SU-DHL-6 (cell line): ENCODE measurements around the gene FNBP1L.
"Not testable (repeated sequence)": the region's sequence is repeated elsewhere in the genome, so short reads cannot be mapped to it uniquely, and the experiment has no call there.

Experiments
- H2AFZ ChIP-seq: fragments of 200-600 bp; sonication (generic); 2 replicates; pipeline ENCODE4 v1.6.1; 2014; ENCODE audit warnings: low read depth, mild to moderate bottlenecking, moderate library complexity, mixed read lengths, antibody characterized with exemption, low read length; ENCODE audit not compliant: severe bottlenecking
- H3F3A ChIP-seq: fragments of 200-600 bp; shearing (Covaris generic); 2 replicates; pipeline ENCODE4 v1.6.0; 2016; ENCODE audit warnings: antibody characterized with exemption, mild to moderate bottlenecking; ENCODE audit not compliant: insufficient read depth
- H3K27ac ChIP-seq: fragments of 200-600 bp; sonication (generic); 2 replicates; pipeline ENCODE4 v1.5.1; 2016; ENCODE audit warnings: low read depth, mild to moderate bottlenecking, low read length, moderate library complexity, mixed read lengths
- H3K27me3 ChIP-seq: fragments of 200-600 bp; sonication (generic), shearing (Covaris generic); 2 replicates; pipeline ENCODE4 v1.6.0; 2014; ENCODE audit warnings: mild to moderate bottlenecking, low read length
- H3K36me3 ChIP-seq: fragments of 200-600 bp; sonication (generic); 2 replicates; pipeline ENCODE4 v1.6.1; 2014; ENCODE audit warnings: mild to moderate bottlenecking, low read length, mixed read lengths
- H3K4me2 ChIP-seq: fragments of 300-600, 200-600 bp; shearing (Covaris generic), sonication (generic); 2 replicates; pipeline ENCODE4 v1.6.0; 2014; ENCODE audit warnings: low read length, low read depth, mild to moderate bottlenecking; ENCODE audit not compliant: poor library complexity, severe bottlenecking
- H3K4me3 ChIP-seq: fragments of 200-600 bp; sonication (generic); 2 replicates; pipeline ENCODE4 v1.5.1; 2014; ENCODE audit warnings: antibody characterized with exemption, low read length, mild to moderate bottlenecking, mixed read lengths; ENCODE audit not compliant: insufficient read depth, poor library complexity, severe bottlenecking
- H3K79me2 ChIP-seq: fragments of 200-600 bp; sonication (generic); 2 replicates; pipeline ENCODE4 v1.6.1; 2014; ENCODE audit warnings: mild to moderate bottlenecking, low read length, moderate library complexity; ENCODE audit not compliant: insufficient read depth
- H3K9ac ChIP-seq: fragments of 200-600 bp; sonication (generic); 2 replicates; pipeline ENCODE4 v1.7.0; 2014; ENCODE audit warnings: mild to moderate bottlenecking, low read length
- H3K9me2 ChIP-seq: fragments of 200-600 bp; sonication (generic); replicated peaks from 2 replicates; pipeline ENCODE4 v1.6.1; 2014; ENCODE audit warnings: low read length; ENCODE audit not compliant: insufficient read depth
- H3K9me3 ChIP-seq: fragments of 200-600 bp; sonication (generic); 2 replicates; pipeline ENCODE4 v1.6.1; 2014; ENCODE audit warnings: low read length, mixed read lengths; ENCODE audit not compliant: insufficient read depth
- H4K20me1 ChIP-seq: fragments of 200-600 bp; sonication (generic); 2 replicates; pipeline ENCODE4 v1.6.1; 2014; ENCODE audit warnings: low read depth, mild to moderate bottlenecking, antibody characterized with exemption, low read length, moderate library complexity, mixed read lengths
- CTCF ChIP-seq: fragments of 200-600 bp; sonication (generic); IDR thresholded peaks from one replicate; pipeline ENCODE4 v1.5.1; 2017; ENCODE audit warnings: antibody characterized with exemption, mild to moderate bottlenecking, low read length, moderate library complexity; ENCODE audit not compliant: insufficient read depth, poor library complexity, severe bottlenecking
- EZH2phosphoT487 ChIP-seq: fragments of 200-600 bp; sonication (generic), shearing (Covaris generic); conservative IDR thresholded peaks from 2 replicates; pipeline ENCODE4 v1.6.1; 2018; ENCODE audit warnings: mild to moderate bottlenecking, antibody characterized with exemption, low read length, moderate library complexity, mixed read lengths

The FNBP1L gene

GRCh38 chr1:93587354-93587753 is 139.4 kb downstream of the FNBP1L start:
- H3K27me3 ChIP-seq = no peaks in the 10 kb centered on the region
- H4K20me1 ChIP-seq = no peaks in the 10 kb centered on the region
- H3K79me2 ChIP-seq = no peaks in the 10 kb centered on the region
- H3F3A ChIP-seq = no peaks in the 10 kb centered on the region
- H3K27ac ChIP-seq = no peak overlapping the region
- H3K4me2 ChIP-seq = no peak overlapping the region
- H3K4me3 ChIP-seq = no peak overlapping the region
- no peak overlapping the region for H2AFZ ChIP-seq
- H3K9me3 ChIP-seq = no peaks in the 10 kb centered on the region
- H3K36me3 ChIP-seq = no peaks in the 10 kb centered on the region
- H3K9me2 ChIP-seq = no peaks in the 10 kb centered on the region
- no peak overlapping the region for H3K9ac ChIP-seq
- no peak for TF ChIP-seq EZH2phosphoT487
- no peak for TF ChIP-seq CTCF

- no peaks in the 10 kb centered on the region for H3K79me2 ChIP-seq
- no peaks in the 10 kb centered on the region for H3F3A ChIP-seq
- H3K27ac ChIP-seq = no peak overlapping the region
Measured at GRCh38 chr1:93588206-93588605, 140.3 kb downstream of the FNBP1L start.

DNA sequence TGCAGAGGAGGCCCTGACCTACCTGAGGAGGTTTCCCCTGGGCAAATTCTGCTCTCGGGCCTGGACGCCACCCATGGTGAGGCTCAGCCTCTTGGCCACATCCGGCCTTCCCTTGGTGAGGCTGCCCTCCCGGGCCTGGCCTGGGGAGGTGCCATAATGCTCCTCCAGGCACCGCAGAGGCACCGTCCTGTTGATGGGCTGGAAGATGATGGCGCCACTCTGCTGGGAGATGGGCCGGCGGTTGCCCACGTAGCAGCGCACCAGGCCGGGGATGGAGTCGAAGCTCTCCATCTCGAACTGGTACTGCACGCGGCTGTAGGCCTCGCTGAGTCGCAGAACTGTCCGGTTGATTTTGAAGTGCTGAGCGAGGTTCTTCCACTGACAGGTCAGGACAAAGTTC is 141.0 kb downstream of the FNBP1L start:
- Histone ChIP-seq H3K9me2 (no peaks in the 10 kb centered on the region), H3K9ac (no peak overlapping the region), H3K79me2 (no peaks in the 10 kb centered on the region), H2AFZ (no peak overlapping the region), H3K27ac (no peak overlapping the region), H3K4me2 (no peak overlapping the region), H3K27me3 (no peaks in the 10 kb centered on the region), H3K9me3 (no peaks in the 10 kb centered on the region), H3K36me3 (no peaks in the 10 kb centered on the region), H4K20me1 (no peaks in the 10 kb centered on the region), H3K4me3 (no peak overlapping the region), H3F3A (no peaks in the 10 kb centered on the region)
- TF ChIP-seq EZH2phosphoT487 = no peak
- TF ChIP-seq CTCF = no peak

More at GRCh38 chr1:93588206-93588605, 140.3 kb downstream of the FNBP1L start:
- Histone ChIP-seq H3K4me3 (no peak overlapping the region), H3K9me2 (no peaks in the 10 kb centered on the region), H3K9me3 (no peaks in the 10 kb centered on the region), H3K4me2 (no peak overlapping the region), H3K36me3 (no peaks in the 10 kb centered on the region), H3K9ac (no peak overlapping the region), H2AFZ (no peak overlapping the region), H4K20me1 (no peaks in the 10 kb centered on the region), H3K27me3 (no peaks in the 10 kb centered on the region)
- TF ChIP-seq EZH2phosphoT487 (no peak), CTCF (no peak)

- H3K79me2 ChIP-seq, H3K27ac ChIP-seq, H2AFZ ChIP-seq, H3K4me3 ChIP-seq, H3K4me2 ChIP-seq, H3K9me3 ChIP-seq, H3K9ac ChIP-seq, H3F3A ChIP-seq, H3K27me3 ChIP-seq, H4K20me1 ChIP-seq, H3K36me3 ChIP-seq, H3K9me2 ChIP-seq: not testable (repeated sequence)
Measured at GRCh38 chr1:93591291-93591675, 143.4 kb downstream of the FNBP1L start.
